GM23338 (cell line): ENCODE results near the gene OGT. TPM values are rescaled to one million over a fixed set of nuclear protein-coding genes. Genes with fewer than 3 reads are reported as not detected.

Source experiments
- ATAC-seq: fragments of 200-7000 bp; cut with Tn5 transposase; 3 replicates; pipeline ENCODE4 v1.9.1; 2020
- DNase-seq: peaks from one replicate; pipeline ENCODE4 v3.0.0-alpha.2; 2015; ENCODE audit warnings: low spot score
- H2AFZ ChIP-seq: fragments of 200-600 bp; sonication (generic); 2 replicates; pipeline ENCODE4 v1.8.0; 2016; ENCODE audit warnings: antibody characterized with exemption, mild to moderate bottlenecking, moderate library complexity
- H3F3A ChIP-seq: fragments of 200-600 bp; sonication (generic); replicated peaks from 2 replicates; pipeline ENCODE4 v1.8.0; 2017; ENCODE audit warnings: antibody characterized with exemption, mixed run types, low read depth
- H3K27ac ChIP-seq: fragments of 200-600 bp; sonication (generic); 2 replicates; pipeline ENCODE4 v1.6.1; 2016; ENCODE audit warnings: low read depth
- H3K27me3 ChIP-seq: fragments of 200-600 bp; sonication (generic); 2 replicates; pipeline ENCODE4 v1.8.0; 2016; ENCODE audit warnings: mild to moderate bottlenecking, mixed run types, moderate library complexity; ENCODE audit not compliant: insufficient read depth
- H3K36me3 ChIP-seq: fragments of 200-600 bp; sonication (generic); 2 replicates; pipeline ENCODE4 v1.8.0; 2016; ENCODE audit warnings: mild to moderate bottlenecking; ENCODE audit not compliant: insufficient read depth
- H3K4me1 ChIP-seq: fragments of 200-600 bp; sonication (generic); 2 replicates; pipeline ENCODE4 v1.8.0; 2016; ENCODE audit warnings: mild to moderate bottlenecking, moderate library complexity; ENCODE audit not compliant: insufficient read depth
- H3K4me2 ChIP-seq: fragments of 200-600 bp; sonication (generic); 2 replicates; pipeline ENCODE4 v1.7.1; 2017; ENCODE audit warnings: mixed run types
- H3K4me3 ChIP-seq: fragments of 200-600 bp; sonication (generic); 2 replicates; pipeline ENCODE4 v1.6.1; 2016; ENCODE audit warnings: mixed run types
- H3K79me2 ChIP-seq: fragments of 200-600 bp; sonication (generic); replicated peaks from 2 replicates; pipeline ENCODE4 v1.8.0; 2017; ENCODE audit warnings: mild to moderate bottlenecking; ENCODE audit not compliant: insufficient read depth
- H3K9me2 ChIP-seq: fragments of 200-600 bp; sonication (generic); 2 replicates; pipeline ENCODE4 v1.8.0; 2017; ENCODE audit not compliant: insufficient read depth
- H4K20me1 ChIP-seq: fragments of 200-600 bp; sonication (generic); replicated peaks from 2 replicates; pipeline ENCODE4 v1.8.0; 2017; ENCODE audit warnings: mild to moderate bottlenecking; ENCODE audit not compliant: insufficient read depth
- H3K27ac Mint-ChIP-seq: 2 replicates; pipeline ENCODE4 v1.8.0; 2020; ENCODE audit warnings: inconsistent platforms, mild to moderate bottlenecking, moderate library complexity, mixed read lengths
- H3K27me3 Mint-ChIP-seq: 3 replicates; pipeline ENCODE4 v1.8.0; 2022; ENCODE audit warnings: low read depth, mild to moderate bottlenecking, moderate library complexity, mixed read lengths, inconsistent platforms; ENCODE audit not compliant: insufficient read depth, poor library complexity
- H3K36me3 Mint-ChIP-seq: 3 replicates; pipeline ENCODE4 v1.8.0; 2021; ENCODE audit warnings: low read depth, mild to moderate bottlenecking, inconsistent platforms, moderate library complexity, mixed read lengths
- H3K4me1 Mint-ChIP-seq: 3 replicates; pipeline ENCODE4 v1.8.0; 2020; ENCODE audit warnings: mild to moderate bottlenecking, inconsistent platforms, mixed read lengths
- H3K4me3 Mint-ChIP-seq: 3 replicates; pipeline ENCODE4 v1.8.0; 2021; ENCODE audit warnings: moderate library complexity, mild to moderate bottlenecking, inconsistent platforms, mixed read lengths
- H3K9me3 Mint-ChIP-seq: 3 replicates; pipeline ENCODE4 v1.8.0; 2020; ENCODE audit warnings: moderate library complexity, mild to moderate bottlenecking, inconsistent platforms, mixed read lengths
- EZH2 ChIP-seq: fragments of 200-600 bp; sonication (generic); IDR thresholded peaks from one replicate; pipeline ENCODE4 v1.8.0; 2017; ENCODE audit warnings: antibody characterized with exemption, mild to moderate bottlenecking, low read depth; ENCODE audit not compliant: unreplicated experiment
- EZH2phosphoT487 ChIP-seq: fragments of 200-600 bp; sonication (generic); IDR thresholded peaks from one replicate; pipeline ENCODE4 v1.8.1; 2018; ENCODE audit warnings: antibody characterized with exemption; ENCODE audit not compliant: unreplicated experiment
- NANOG ChIP-seq: IDR thresholded peaks from 2 replicates; pipeline ENCODE4 v1.6.1; 2016; ENCODE audit warnings: antibody characterized with exemption, borderline replicate concordance
- STAT1 ChIP-seq: IDR thresholded peaks from one replicate; pipeline ENCODE4 v1.6.1; 2016; ENCODE audit warnings: antibody characterized with exemption; ENCODE audit not compliant: unreplicated experiment
- ZNF114 ChIP-seq: fragments of 250-450 bp; sonication (Bioruptor Pico); IDR thresholded peaks from 2 replicates; pipeline ENCODE4 v1.5.0; 2020; ENCODE audit warnings: mild to moderate bottlenecking, moderate library complexity
- ZNF462 ChIP-seq: fragments of 250-450 bp; sonication (Bioruptor Pico); IDR thresholded peaks from 2 replicates; pipeline ENCODE4 v1.5.0; 2020; ENCODE audit warnings: mild to moderate bottlenecking, moderate library complexity
- polyA plus RNA-seq: library from polyadenylated mRNA; unstranded; fragments of >200 nt; fragmentation: Nextera tagmentation; extraction: Ambion mirVana; gene quantifications from 2 replicates; pipeline ENCODE4 v1.2.1, GENCODE V29; 2016
- total RNA-seq: library from RNA; depleted of rRNA; stranded (reverse); fragments of >200 nt; shearing (Covaris generic); gene quantifications from 2 replicates; pipeline ENCODE4 v1.2.3, GENCODE V29; 2014
- TF ChIP-seq, protein P1 (sequence below): IDR thresholded peaks from 2 replicates; pipeline ENCODE4 v1.6.1; 2016; ENCODE audit warnings: antibody characterized with exemption
- TF ChIP-seq, protein P2 (sequence below): IDR thresholded peaks from one replicate; pipeline ENCODE4 v1.6.1; 2018; ENCODE audit warnings: antibody characterized with exemption; ENCODE audit not compliant: unreplicated experiment
- TF ChIP-seq, protein P3 (sequence below), 2 experiments: fragments of 200-600 bp in 1 of 2; sonication (generic) in 1 of 2; conservative IDR thresholded peaks; 2 replicates each; pipeline versions ENCODE4 v1.5.1 to v1.6.1; 2016 to 2017; ENCODE audit warnings: antibody characterized with exemption in 2 of 2, low read depth in 2 of 2, mild to moderate bottlenecking in 2 of 2, moderate library complexity in 1 of 2

Gene OGT
- total and polyA plus RNA-seq, 2 experiments from 2014 or later, result 43.3 to 163 TPM

DNA sequence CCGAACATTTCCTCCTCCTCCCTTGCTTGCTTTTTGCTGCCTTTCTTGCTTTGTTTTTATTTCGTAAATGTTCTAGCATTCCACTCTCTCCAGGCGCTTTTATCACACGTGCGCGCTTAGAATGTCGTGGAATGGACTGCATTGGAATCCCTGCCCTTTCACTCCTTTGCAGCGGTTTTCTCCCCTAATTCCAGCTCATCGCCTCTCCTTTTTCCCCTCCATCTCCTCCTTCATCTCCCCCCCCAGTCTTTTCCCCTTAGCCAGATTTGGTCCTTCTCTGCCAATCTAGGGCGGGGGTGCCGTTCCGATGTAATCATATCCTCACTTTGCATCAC is 579 bp downstream of the OGT start:
- ATAC-seq, result no peak
- peaks cover 56% of the 10 kb centered on the region for H3K79me2 ChIP-seq
- no peak for DNase-seq

More for the DNA sequence above, 579 bp downstream of the OGT start:
- H3K4me1 ChIP-seq, result peaks cover 15% of the 10 kb centered on the region
- no peaks in the 10 kb centered on the region for H3K27me3 ChIP-seq
- no peaks in the 10 kb centered on the region for H3F3A ChIP-seq
- H3K9me2 ChIP-seq, result no peaks in the 10 kb centered on the region
- H4K20me1 ChIP-seq, result peaks cover 20% of the 10 kb centered on the region
- Mint-ChIP-seq H3K4me1 (peaks cover 16% of the 10 kb centered on the region), H3K27ac (peak overlapping the region; percentile 98), H3K36me3 (peaks cover 33% of the 10 kb centered on the region), H3K4me3 (peak overlapping the region; percentile 96), H3K27me3 (peaks cover 2% of the 10 kb centered on the region), H3K9me3 (peaks cover 11% of the 10 kb centered on the region; the same call in 2 of the 3 replicates)
- H3K4me3 ChIP-seq, result peak overlapping the region; percentile 92
- peaks cover 9% of the 10 kb centered on the region; the same call in 1 of the 2 replicates for H3K36me3 ChIP-seq
- TF ChIP-seq EZH2phosphoT487 (no peak), EZH2 (no peak), ZNF462 (CRISPR knock-in tag) (no peak), ZNF114 (no peak), STAT1 (no peak), NANOG (no peak)
- TF ChIP-seq, protein P1, sequence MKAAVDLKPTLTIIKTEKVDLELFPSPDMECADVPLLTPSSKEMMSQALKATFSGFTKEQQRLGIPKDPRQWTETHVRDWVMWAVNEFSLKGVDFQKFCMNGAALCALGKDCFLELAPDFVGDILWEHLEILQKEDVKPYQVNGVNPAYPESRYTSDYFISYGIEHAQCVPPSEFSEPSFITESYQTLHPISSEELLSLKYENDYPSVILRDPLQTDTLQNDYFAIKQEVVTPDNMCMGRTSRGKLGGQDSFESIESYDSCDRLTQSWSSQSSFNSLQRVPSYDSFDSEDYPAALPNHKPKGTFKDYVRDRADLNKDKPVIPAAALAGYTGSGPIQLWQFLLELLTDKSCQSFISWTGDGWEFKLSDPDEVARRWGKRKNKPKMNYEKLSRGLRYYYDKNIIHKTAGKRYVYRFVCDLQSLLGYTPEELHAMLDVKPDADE, result no peak
- TF ChIP-seq, protein P2, sequence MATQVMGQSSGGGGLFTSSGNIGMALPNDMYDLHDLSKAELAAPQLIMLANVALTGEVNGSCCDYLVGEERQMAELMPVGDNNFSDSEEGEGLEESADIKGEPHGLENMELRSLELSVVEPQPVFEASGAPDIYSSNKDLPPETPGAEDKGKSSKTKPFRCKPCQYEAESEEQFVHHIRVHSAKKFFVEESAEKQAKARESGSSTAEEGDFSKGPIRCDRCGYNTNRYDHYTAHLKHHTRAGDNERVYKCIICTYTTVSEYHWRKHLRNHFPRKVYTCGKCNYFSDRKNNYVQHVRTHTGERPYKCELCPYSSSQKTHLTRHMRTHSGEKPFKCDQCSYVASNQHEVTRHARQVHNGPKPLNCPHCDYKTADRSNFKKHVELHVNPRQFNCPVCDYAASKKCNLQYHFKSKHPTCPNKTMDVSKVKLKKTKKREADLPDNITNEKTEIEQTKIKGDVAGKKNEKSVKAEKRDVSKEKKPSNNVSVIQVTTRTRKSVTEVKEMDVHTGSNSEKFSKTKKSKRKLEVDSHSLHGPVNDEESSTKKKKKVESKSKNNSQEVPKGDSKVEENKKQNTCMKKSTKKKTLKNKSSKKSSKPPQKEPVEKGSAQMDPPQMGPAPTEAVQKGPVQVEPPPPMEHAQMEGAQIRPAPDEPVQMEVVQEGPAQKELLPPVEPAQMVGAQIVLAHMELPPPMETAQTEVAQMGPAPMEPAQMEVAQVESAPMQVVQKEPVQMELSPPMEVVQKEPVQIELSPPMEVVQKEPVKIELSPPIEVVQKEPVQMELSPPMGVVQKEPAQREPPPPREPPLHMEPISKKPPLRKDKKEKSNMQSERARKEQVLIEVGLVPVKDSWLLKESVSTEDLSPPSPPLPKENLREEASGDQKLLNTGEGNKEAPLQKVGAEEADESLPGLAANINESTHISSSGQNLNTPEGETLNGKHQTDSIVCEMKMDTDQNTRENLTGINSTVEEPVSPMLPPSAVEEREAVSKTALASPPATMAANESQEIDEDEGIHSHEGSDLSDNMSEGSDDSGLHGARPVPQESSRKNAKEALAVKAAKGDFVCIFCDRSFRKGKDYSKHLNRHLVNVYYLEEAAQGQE, result no peak
- TF ChIP-seq, protein P3, sequence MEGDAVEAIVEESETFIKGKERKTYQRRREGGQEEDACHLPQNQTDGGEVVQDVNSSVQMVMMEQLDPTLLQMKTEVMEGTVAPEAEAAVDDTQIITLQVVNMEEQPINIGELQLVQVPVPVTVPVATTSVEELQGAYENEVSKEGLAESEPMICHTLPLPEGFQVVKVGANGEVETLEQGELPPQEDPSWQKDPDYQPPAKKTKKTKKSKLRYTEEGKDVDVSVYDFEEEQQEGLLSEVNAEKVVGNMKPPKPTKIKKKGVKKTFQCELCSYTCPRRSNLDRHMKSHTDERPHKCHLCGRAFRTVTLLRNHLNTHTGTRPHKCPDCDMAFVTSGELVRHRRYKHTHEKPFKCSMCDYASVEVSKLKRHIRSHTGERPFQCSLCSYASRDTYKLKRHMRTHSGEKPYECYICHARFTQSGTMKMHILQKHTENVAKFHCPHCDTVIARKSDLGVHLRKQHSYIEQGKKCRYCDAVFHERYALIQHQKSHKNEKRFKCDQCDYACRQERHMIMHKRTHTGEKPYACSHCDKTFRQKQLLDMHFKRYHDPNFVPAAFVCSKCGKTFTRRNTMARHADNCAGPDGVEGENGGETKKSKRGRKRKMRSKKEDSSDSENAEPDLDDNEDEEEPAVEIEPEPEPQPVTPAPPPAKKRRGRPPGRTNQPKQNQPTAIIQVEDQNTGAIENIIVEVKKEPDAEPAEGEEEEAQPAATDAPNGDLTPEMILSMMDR (conservative IDR thresholded peaks at IDR 0.05; ENCODE audit: low read depth in 2 of 2), result no peak
- peak overlapping the region; percentile 90 for H3K4me2 ChIP-seq
- no peak overlapping the region for H2AFZ ChIP-seq
- H3K27ac ChIP-seq, result peak overlapping the region; percentile 88; the same call in 1 of the 2 replicates
